Cardiac muscle cell (in vitro differentiated cells and primary cell): ENCODE results near the gene GNB5. TPM values are rescaled to one million over a fixed set of nuclear protein-coding genes. Genes with fewer than 3 reads are reported as not detected.
A peak's percentile ranks its signal among the peaks of the same experiment; 100 is the strongest.
"Not testable (repeated sequence)": the region's sequence is repeated elsewhere in the genome, so short reads cannot be mapped to it uniquely, and the experiment has no call there.

Experiments used
- DNase-seq, 2 donors: peaks; one replicate each; pipeline versions ENCODE4 v3.0.0 to v3.0.0-alpha.2; 2010 to 2017; ENCODE audit warnings: low read depth in 1 of 2, low spot score in 1 of 2
- H3K27ac ChIP-seq: fragments of 200-600 bp; sonication (generic); 2 replicates; pipeline ENCODE4 v1.5.1; 2016
- H3K27me3 ChIP-seq: fragments of 200-600 bp; sonication (generic); 2 replicates; pipeline ENCODE4 v1.6.0; 2016; ENCODE audit warnings: control low read depth
- H3K36me3 ChIP-seq: fragments of 200-600 bp; sonication (generic); 2 replicates; pipeline ENCODE4 v1.5.1; 2016; ENCODE audit warnings: control low read depth
- H3K4me1 ChIP-seq: fragments of 200-600 bp; sonication (generic); 2 replicates; pipeline ENCODE4 v1.8.1; 2017; ENCODE audit warnings: low read depth, mild to moderate bottlenecking, mixed run types
- H3K4me3 ChIP-seq: fragments of 200-600 bp; sonication (generic); 2 replicates; pipeline ENCODE4 v1.5.1; 2016; ENCODE audit warnings: mild to moderate bottlenecking
- H3K9me3 ChIP-seq: fragments of 200-600 bp; sonication (generic); 2 replicates; pipeline ENCODE4 v1.5.1; 2017; ENCODE audit warnings: low read depth, mild to moderate bottlenecking, control low read depth
- CTCF ChIP-seq: IDR thresholded peaks from 2 replicates; pipeline ENCODE4 v1.5.1; 2012; ENCODE audit warnings: low read depth, mild to moderate bottlenecking, low read length
- polyA plus RNA-seq: library from polyadenylated mRNA; unstranded; fragments of >200 nt; fragmentation: Nextera tagmentation; extraction: Ambion mirVana; gene quantifications from 2 replicates; pipeline ENCODE4 v1.2.1, GENCODE V29; 2016
- total RNA-seq: library from RNA; depleted of rRNA; stranded (reverse); fragments of >200 nt; gene quantifications from 2 replicates; pipeline ENCODE4 v1.2.3, GENCODE V29; 2016

GNB5 gene
- total and polyA plus RNA-seq, 2 experiments from 2014 or later, result 31.2 to 50.2 TPM

- H3K4me1 ChIP-seq, result no peaks in the 10 kb centered on the region
- peak overlapping the region; percentile 61 for H3K4me3 ChIP-seq
- H3K27ac ChIP-seq, result no peak overlapping the region
- no peaks in the 10 kb centered on the region for H3K36me3 ChIP-seq
- TF ChIP-seq CTCF, result no peak
- H3K27me3 ChIP-seq, result peaks cover 24% of the 10 kb centered on the region
- DNase-seq, result peak; percentile 82 to 87
- H3K9me3 ChIP-seq, result no peaks in the 10 kb centered on the region
Measured at GRCh38 chr15:52179278-52180195, 11.7 kb downstream of the GNB5 start.

GRCh38 chr15:52178765-52179164, 12.4 kb downstream of the GNB5 start:
- Histone ChIP-seq H3K27me3 (peaks cover 24% of the 10 kb centered on the region), H3K4me3 (peak overlapping the region; percentile 61), H3K9me3 (no peaks in the 10 kb centered on the region), H3K36me3 (no peaks in the 10 kb centered on the region), H3K27ac (no peak overlapping the region), H3K4me1 (no peaks in the 10 kb centered on the region)
- peak in 1 of 2 donors; percentile 8 for DNase-seq
- no peak for TF ChIP-seq CTCF

GRCh38 chr15:52172869-52173268, 18.3 kb downstream of the GNB5 start:
- no peaks in the 10 kb centered on the region for H3K9me3 ChIP-seq
- no peak overlapping the region for H3K4me3 ChIP-seq
- no peaks in the 10 kb centered on the region for H3K36me3 ChIP-seq
- TF ChIP-seq CTCF, result no peak
- no peaks in the 10 kb centered on the region for H3K4me1 ChIP-seq
- no peak overlapping the region for H3K27ac ChIP-seq
- no peak for DNase-seq
- H3K27me3 ChIP-seq, result no peaks in the 10 kb centered on the region

GRCh38 chr15:52171807-52172206, 19.4 kb downstream of the GNB5 start:
- Histone ChIP-seq H3K27me3 (no peaks in the 10 kb centered on the region), H3K4me3 (no peak overlapping the region), H3K4me1 (no peaks in the 10 kb centered on the region), H3K9me3 (no peaks in the 10 kb centered on the region), H3K27ac (no peak overlapping the region), H3K36me3 (no peaks in the 10 kb centered on the region)
- no peak for TF ChIP-seq CTCF
- DNase-seq, result no peak

GRCh38 chr15:52171386-52171785, 19.8 kb downstream of the GNB5 start:
- H3K4me3 ChIP-seq, result no peak overlapping the region
- peak in 1 of 2 donors; percentile 21 for DNase-seq
- no peaks in the 10 kb centered on the region for H3K4me1 ChIP-seq
- H3K27ac ChIP-seq, result no peak overlapping the region
- H3K36me3 ChIP-seq, result no peaks in the 10 kb centered on the region
- no peak for TF ChIP-seq CTCF
- H3K9me3 ChIP-seq, result no peaks in the 10 kb centered on the region
- H3K27me3 ChIP-seq, result no peaks in the 10 kb centered on the region

GRCh38 chr15:52170199-52170598, 21.0 kb downstream of the GNB5 start:
- not testable (repeated sequence) for H3K4me3 ChIP-seq, DNase-seq, H3K27ac ChIP-seq, H3K36me3 ChIP-seq, H3K9me3 ChIP-seq, H3K4me1 ChIP-seq, H3K27me3 ChIP-seq

- H3K4me3 ChIP-seq, H3K36me3 ChIP-seq, H3K27me3 ChIP-seq, H3K9me3 ChIP-seq, H3K4me1 ChIP-seq, DNase-seq, H3K27ac ChIP-seq: not testable (repeated sequence)
Measured at GRCh38 chr15:52165494-52166131, 25.6 kb downstream of the GNB5 start.
